Brain microvascular endothelial cell (primary cell): ENCODE results near the gene DYDC2.

Source experiments
- DNase-seq: peaks from one replicate; pipeline ENCODE4 v3.0.0-alpha.2; 2020
- H3K27ac ChIP-seq: fragments of 250-450 bp; sonication (Bioruptor Pico); 2 replicates; pipeline ENCODE4 v1.5.1; 2020; ENCODE audit warnings: mild to moderate bottlenecking, moderate library complexity
- H3K27me3 ChIP-seq: fragments of 250-450 bp; sonication (Bioruptor Pico); replicated peaks from 2 replicates; pipeline ENCODE4 v1.5.1; 2020; ENCODE audit warnings: mild to moderate bottlenecking
- H3K36me3 ChIP-seq: fragments of 250-450 bp; sonication (Bioruptor Pico); replicated peaks from 2 replicates; pipeline ENCODE4 v1.5.1; 2020; ENCODE audit warnings: mild to moderate bottlenecking
- H3K4me3 ChIP-seq: 2 replicates; pipeline ENCODE4 v1.5.1; 2011; ENCODE audit warnings: low read depth, mild to moderate bottlenecking, control low read depth, low read length, moderate library complexity
- CTCF ChIP-seq: IDR thresholded peaks from 2 replicates; pipeline ENCODE4 v1.5.1; 2011; ENCODE audit warnings: low read depth, mild to moderate bottlenecking, moderate library complexity, low read length, control low read depth, inconsistent platforms; ENCODE audit errors: missing control alignments
- in situ Hi-C: cut with HindIII; loops from 2 replicates; pipeline ENCODE4 v1.10.0; 2017; ENCODE audit warnings: low sequenced_read_pairs, low pct_ligation_motif_present

DYDC2 gene

GRCh38 chr10:80410122-80410521, 53.5 kb downstream of the DYDC2 start:
- TF ChIP-seq CTCF, result no peak
- no peak overlapping the region for H3K27ac ChIP-seq
- no peak overlapping the region for H3K4me3 ChIP-seq
- peaks cover 2% of the 10 kb centered on the region for H3K27me3 ChIP-seq
- DNase-seq, result no peak
- H3K36me3 ChIP-seq, result no peaks in the 10 kb centered on the region
- in situ Hi-C loops, result no loop called here

- no peak overlapping the region for H3K4me3 ChIP-seq
- H3K36me3 ChIP-seq, result no peaks in the 10 kb centered on the region
- H3K27ac ChIP-seq, result no peak overlapping the region
- peaks cover 2% of the 10 kb centered on the region for H3K27me3 ChIP-seq
- in situ Hi-C loops, result no loop called here
- no peak for TF ChIP-seq CTCF
- DNase-seq, result no peak
These were observed 54.1 kb downstream of the DYDC2 start for GRCh38 chr10:80410578-80411145.

GRCh38 chr10:80411267-80411668, 54.7 kb downstream of the DYDC2 start:
- H3K36me3 ChIP-seq, result no peaks in the 10 kb centered on the region
- DNase-seq, result no peak
- in situ Hi-C loops, result no loop called here
- TF ChIP-seq CTCF, result no peak
- H3K27ac ChIP-seq, result no peak overlapping the region
- H3K4me3 ChIP-seq, result no peak overlapping the region
- H3K27me3 ChIP-seq, result peaks cover 2% of the 10 kb centered on the region

GRCh38 chr10:80411681-80412220, 55.2 kb downstream of the DYDC2 start:
- no peak for DNase-seq
- TF ChIP-seq CTCF, result no peak
- H3K27me3 ChIP-seq, result peaks cover 2% of the 10 kb centered on the region
- H3K4me3 ChIP-seq, result no peak overlapping the region
- in situ Hi-C loops, result no loop called here
- H3K36me3 ChIP-seq, result no peaks in the 10 kb centered on the region
- H3K27ac ChIP-seq, result no peak overlapping the region

GRCh38 chr10:80412486-80412885, 55.9 kb downstream of the DYDC2 start:
- Histone ChIP-seq H3K27ac (no peak overlapping the region), H3K4me3 (no peak overlapping the region), H3K27me3 (peaks cover 2% of the 10 kb centered on the region), H3K36me3 (no peaks in the 10 kb centered on the region)
- in situ Hi-C loops, result no loop called here
- TF ChIP-seq CTCF, result no peak
- no peak for DNase-seq
